CD14-positive monocyte (primary cell): ENCODE data around the gene THSD4. TPM values are rescaled to one million over a fixed set of nuclear protein-coding genes. Genes with fewer than 3 reads are reported as not detected.

Experiments used
- DNase-seq, 3 donors: peaks; one replicate each; pipeline ENCODE4 v3.0.0-alpha.2; 2011 to 2022
- H2AFZ ChIP-seq: 2 replicates; pipeline ENCODE4 v1.6.0; 2012; ENCODE audit warnings: mild to moderate bottlenecking, low read depth, low read length, inconsistent platforms; ENCODE audit not compliant: insufficient read depth, poor library complexity, severe bottlenecking
- H3K27ac ChIP-seq, 2 donors: 1 replicate in 1 of 2; 2 replicates in 1 of 2; pipeline ENCODE4 v1.5.1; 2012 to 2013; ENCODE audit warnings: low read length in 2 of 2, control low read depth in 1 of 2, inconsistent platforms in 1 of 2, low read depth in 1 of 2, mild to moderate bottlenecking in 1 of 2
- H3K27me3 ChIP-seq, 2 donors: one replicate each; pipeline versions ENCODE4 v1.6.0 to v1.6.1; 2011 to 2013; ENCODE audit warnings: low read length in 2 of 2; ENCODE audit not compliant: control insufficient read depth in 2 of 2, insufficient read depth in 2 of 2
- H3K36me3 ChIP-seq, 2 donors: replicated peaks in 1 of 2; 1 replicate in 1 of 2; 2 replicates in 1 of 2; pipeline versions ENCODE4 v1.5.1 to v1.6.1; 2012 to 2013; ENCODE audit warnings: low read length in 2 of 2, control low read depth in 1 of 2, inconsistent platforms in 1 of 2, mild to moderate bottlenecking in 1 of 2; ENCODE audit not compliant: insufficient read depth in 2 of 2, control insufficient read depth in 1 of 2
- H3K4me1 ChIP-seq, 2 donors: 1 replicate in 1 of 2; 2 replicates in 1 of 2; pipeline versions ENCODE4 v1.5.1 to v1.6.1; 2012 to 2013; ENCODE audit warnings: low read length in 2 of 2, control low read depth in 1 of 2, inconsistent platforms in 1 of 2, mild to moderate bottlenecking in 1 of 2, moderate library complexity in 1 of 2; ENCODE audit not compliant: insufficient read depth in 2 of 2, control insufficient read depth in 1 of 2
- H3K4me2 ChIP-seq: replicated peaks from 2 replicates; pipeline ENCODE3; 2012; ENCODE audit warnings: low read length, moderate library complexity, mild to moderate bottlenecking; ENCODE audit not compliant: poor library complexity, severe bottlenecking; ENCODE audit errors: extremely low read depth
- H3K4me3 ChIP-seq, 3 experiments: fragments of 200-600 bp in 1 of 3; sonication (generic) in 1 of 3; replicated peaks in 1 of 3; 1 replicate in 2 of 3; 2 replicates in 1 of 3; pipeline ENCODE4 v1.5.1; 2011 to 2013; ENCODE audit warnings: low read length in 3 of 3, mild to moderate bottlenecking in 3 of 3, control low read depth in 2 of 3, low read depth in 2 of 3, inconsistent platforms in 1 of 3, moderate library complexity in 1 of 3
- H3K79me2 ChIP-seq: 2 replicates; pipeline ENCODE4 v1.6.0; 2012; ENCODE audit warnings: mild to moderate bottlenecking, control low read depth, inconsistent platforms, low read length, moderate library complexity; ENCODE audit not compliant: insufficient read depth
- H3K9ac ChIP-seq: 2 replicates; pipeline ENCODE4 v1.6.0; 2017; ENCODE audit warnings: low read length, mild to moderate bottlenecking; ENCODE audit not compliant: insufficient read depth, poor library complexity, severe bottlenecking
- H3K9me3 ChIP-seq, 2 donors: replicated peaks in 1 of 2; 1 replicate in 1 of 2; 2 replicates in 1 of 2; pipeline versions ENCODE4 v1.5.1 to v1.6.1; 2012 to 2013; ENCODE audit warnings: low read length in 2 of 2, control low read depth in 1 of 2; ENCODE audit not compliant: control insufficient read depth in 1 of 2, insufficient read depth in 1 of 2
- H4K20me1 ChIP-seq: 2 replicates; pipeline ENCODE4 v1.6.0; 2012; ENCODE audit warnings: mild to moderate bottlenecking, low read length, control low read depth, moderate library complexity; ENCODE audit not compliant: insufficient read depth
- H3K27ac Mint-ChIP-seq, 7 donors: one replicate each; pipeline ENCODE4 v1.8.0; 2020; ENCODE audit warnings: mild to moderate bottlenecking in 7 of 7, mixed read lengths in 7 of 7, moderate library complexity in 6 of 7, inconsistent platforms in 2 of 7
- H3K27me3 Mint-ChIP-seq, 3 donors: one replicate each; pipeline ENCODE4 v1.8.0; 2021 to 2022; ENCODE audit warnings: low read depth in 3 of 3, mild to moderate bottlenecking in 3 of 3, mixed read lengths in 3 of 3, moderate library complexity in 3 of 3, inconsistent platforms in 1 of 3
- H3K36me3 Mint-ChIP-seq, 2 donors: one replicate each; pipeline ENCODE4 v1.8.0; 2020; ENCODE audit warnings: mixed read lengths in 2 of 2, inconsistent platforms in 1 of 2, mild to moderate bottlenecking in 1 of 2
- H3K4me1 Mint-ChIP-seq: one replicate; pipeline ENCODE4 v1.8.0; 2020; ENCODE audit warnings: mild to moderate bottlenecking, mixed read lengths
- H3K4me3 Mint-ChIP-seq, 2 donors: one replicate each; pipeline ENCODE4 v1.8.0; 2020; ENCODE audit warnings: mild to moderate bottlenecking in 2 of 2, mixed read lengths in 2 of 2, moderate library complexity in 1 of 2
- H3K9me3 Mint-ChIP-seq, 7 donors: one replicate each; pipeline ENCODE4 v1.8.0; 2020 to 2022; ENCODE audit warnings: mixed read lengths in 7 of 7, mild to moderate bottlenecking in 6 of 7, moderate library complexity in 6 of 7, inconsistent platforms in 2 of 7
- WGBS: methylation state at CpG from one replicate; pipeline ENCODE4 v1.1.5; 2013; ENCODE audit warnings: missing lambda C conversion rate; ENCODE audit not compliant: insufficient coverage; 5-methylcytosine and 5-hydroxymethylcytosine counted together
- intact Hi-C, 2 donors: fragments of 100-400 bp; cut with micrococcal nuclease; formaldehyde crosslinking; loops; one replicate each; pipeline versions ENCODE4 v1.15.0 to v1.15.1; 2023
- polyA plus RNA-seq, 3 donors: library from polyadenylated mRNA; depleted of rRNA in 1 of 3; unstranded in 2 of 3; stranded (reverse) in 1 of 3; fragments of 300-500 nt in 2 of 3; fragments of >200 nt in 1 of 3; fragmentation: Illumina TruSeq in 2 of 3; gene quantifications; 1 replicate in 2 of 3; 2 replicates in 1 of 3; pipeline ENCODE4 v1.2.3, GENCODE V29; 2012 to 2021
- TF ChIP-seq, protein P1 (sequence below): fragments of 200-600 bp; IDR thresholded peaks from one replicate; pipeline ENCODE4 v1.8.0; 2022; ENCODE audit warnings: antibody characterized with exemption, mild to moderate bottlenecking

THSD4 gene
- polyA plus RNA-seq, 3 donors, result not detected

DNA sequence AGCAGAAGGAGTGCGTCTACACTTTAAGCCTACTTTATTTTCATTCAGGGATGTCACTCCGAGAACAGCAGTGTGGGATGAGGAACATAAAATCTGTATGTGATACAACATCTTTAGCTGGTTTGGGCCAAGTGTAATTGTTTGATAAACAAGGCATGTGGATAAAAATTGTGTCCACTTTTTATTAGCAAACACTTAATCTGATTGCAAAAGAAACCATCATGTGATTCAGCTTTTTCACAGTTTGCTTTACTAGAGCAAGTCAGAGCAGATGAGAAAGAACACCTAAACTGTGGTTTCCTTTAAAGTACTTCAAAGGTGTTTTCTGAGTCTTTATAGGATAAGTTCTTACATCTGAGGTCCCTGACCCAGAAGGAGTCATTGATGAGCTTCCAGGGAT is 237.9 kb downstream of the THSD4 start:
- DNase-seq, result no peak
- Histone ChIP-seq H2AFZ (no peak overlapping the region), H3K27ac (no peak overlapping the region), H3K9ac (no peak overlapping the region), H3K4me3 (no peak overlapping the region), H3K4me1 (no peaks in the 10 kb centered on the region), H3K27me3 (peaks cover 0 to 2% of the 10 kb centered on the region in 2 donors), H3K36me3 (no peaks in the 10 kb centered on the region), H3K79me2 (no peaks in the 10 kb centered on the region), H4K20me1 (no peaks in the 10 kb centered on the region), H3K4me2 (no peak overlapping the region), H3K9me3 (no peaks in the 10 kb centered on the region)
- WGBS, result no CpG with 5 or more reads among the region's 2 CpGs
- no peak overlapping the region for H3K27ac Mint-ChIP-seq
- H3K4me1 Mint-ChIP-seq, result no peaks in the 10 kb centered on the region
- peaks cover 3 to 9% (median 7%) of the 10 kb centered on the region in 3 donors for H3K27me3 Mint-ChIP-seq
- peaks cover 0 to 4% (median 0%) of the 10 kb centered on the region in 7 donors for H3K9me3 Mint-ChIP-seq
- intact Hi-C loops, result no loop called here
- TF ChIP-seq, protein P1, sequence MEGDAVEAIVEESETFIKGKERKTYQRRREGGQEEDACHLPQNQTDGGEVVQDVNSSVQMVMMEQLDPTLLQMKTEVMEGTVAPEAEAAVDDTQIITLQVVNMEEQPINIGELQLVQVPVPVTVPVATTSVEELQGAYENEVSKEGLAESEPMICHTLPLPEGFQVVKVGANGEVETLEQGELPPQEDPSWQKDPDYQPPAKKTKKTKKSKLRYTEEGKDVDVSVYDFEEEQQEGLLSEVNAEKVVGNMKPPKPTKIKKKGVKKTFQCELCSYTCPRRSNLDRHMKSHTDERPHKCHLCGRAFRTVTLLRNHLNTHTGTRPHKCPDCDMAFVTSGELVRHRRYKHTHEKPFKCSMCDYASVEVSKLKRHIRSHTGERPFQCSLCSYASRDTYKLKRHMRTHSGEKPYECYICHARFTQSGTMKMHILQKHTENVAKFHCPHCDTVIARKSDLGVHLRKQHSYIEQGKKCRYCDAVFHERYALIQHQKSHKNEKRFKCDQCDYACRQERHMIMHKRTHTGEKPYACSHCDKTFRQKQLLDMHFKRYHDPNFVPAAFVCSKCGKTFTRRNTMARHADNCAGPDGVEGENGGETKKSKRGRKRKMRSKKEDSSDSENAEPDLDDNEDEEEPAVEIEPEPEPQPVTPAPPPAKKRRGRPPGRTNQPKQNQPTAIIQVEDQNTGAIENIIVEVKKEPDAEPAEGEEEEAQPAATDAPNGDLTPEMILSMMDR, result no peak
- H3K36me3 Mint-ChIP-seq, result no peaks in the 10 kb centered on the region
- no peak overlapping the region for H3K4me3 Mint-ChIP-seq

DNA sequence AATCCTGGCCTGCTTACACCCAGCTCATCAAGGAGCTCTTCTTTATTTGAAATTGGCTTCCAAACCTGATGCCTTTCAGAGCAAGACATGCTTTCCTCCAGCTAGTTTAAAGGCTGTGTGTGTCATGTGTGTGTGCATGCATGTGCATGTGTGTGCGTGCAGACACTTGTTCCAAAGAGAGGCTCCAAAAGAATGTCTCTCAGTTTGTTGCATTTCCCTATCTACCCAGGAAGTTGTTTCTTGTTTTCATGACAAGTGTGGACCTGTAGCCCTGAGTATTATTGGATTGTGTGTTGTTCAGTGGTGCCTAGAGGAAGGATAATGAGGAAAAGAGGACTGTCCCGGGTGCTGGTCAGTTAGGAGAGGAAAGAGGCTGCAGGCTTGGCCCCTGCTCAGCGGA is 240.0 kb downstream of the THSD4 start:
- Histone ChIP-seq H3K9ac (no peak overlapping the region), H3K4me3 (no peak overlapping the region), H3K9me3 (no peaks in the 10 kb centered on the region), H3K27me3 (peaks cover 0 to 2% of the 10 kb centered on the region in 2 donors), H4K20me1 (no peaks in the 10 kb centered on the region), H3K27ac (no peak overlapping the region), H3K79me2 (no peaks in the 10 kb centered on the region), H3K36me3 (no peaks in the 10 kb centered on the region), H3K4me2 (no peak overlapping the region), H2AFZ (no peak overlapping the region), H3K4me1 (no peaks in the 10 kb centered on the region)
- TF ChIP-seq, protein P1, result no peak
- Mint-ChIP-seq H3K9me3 (peaks cover 0 to 4% (median 0%) of the 10 kb centered on the region in 7 donors), H3K4me1 (no peaks in the 10 kb centered on the region), H3K36me3 (no peaks in the 10 kb centered on the region), H3K27ac (no peak overlapping the region), H3K27me3 (peaks cover 2 to 11% (median 2%) of the 10 kb centered on the region in 3 donors), H3K4me3 (no peak overlapping the region)
- DNase-seq, result no peak
- intact Hi-C loops, result no loop called here
- WGBS, result 64% methylated on average over 2 of the region's 3 CpGs
